HG02981 (cell line): ENCODE results near the gene CRABP2.

Experiments
- ATAC-seq: cut with Tn5 transposase; IDR thresholded peaks from one replicate; pipeline ENCODE4 v1.9.1; 2021; ENCODE audit warnings: mild to moderate bottlenecking, moderate library complexity; ENCODE audit not compliant: unreplicated experiment

The CRABP2 gene

DNA sequence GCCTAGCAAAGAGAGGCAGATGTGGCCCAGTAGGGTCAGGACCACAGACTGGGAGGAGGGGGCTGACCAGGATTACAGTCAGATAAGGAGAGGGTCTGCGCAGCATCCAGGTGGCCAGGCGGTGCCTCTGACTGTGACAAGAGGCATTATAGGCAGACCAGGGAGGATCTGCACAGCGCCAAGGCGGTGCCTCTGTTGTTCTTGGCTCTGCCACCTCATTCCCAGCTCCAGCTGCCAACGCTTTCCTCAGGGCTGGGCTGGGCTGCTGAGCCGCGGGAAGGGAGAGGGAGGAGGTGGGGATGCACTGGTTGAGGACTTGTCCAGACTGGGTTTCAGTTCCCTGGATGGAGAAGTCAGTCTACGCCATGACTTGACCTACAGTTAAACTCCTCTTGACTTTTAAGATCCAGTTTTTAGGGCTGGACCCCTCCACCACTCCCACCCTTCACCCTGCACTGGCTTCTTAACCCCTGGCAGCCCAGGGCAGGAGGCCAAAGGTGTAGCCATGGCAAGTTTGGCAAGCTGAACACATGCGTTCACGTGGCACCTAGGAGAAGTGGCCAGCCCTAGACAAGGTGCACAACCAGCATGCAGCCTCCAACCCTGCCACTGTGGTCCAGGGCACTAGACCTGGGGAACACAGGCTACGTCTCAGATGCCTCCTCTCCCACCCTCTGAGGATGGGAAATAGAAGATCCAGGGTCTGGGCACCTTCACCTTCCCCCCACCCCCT lies 4.5 kb upstream of the CRABP2 start:
- no peak for ATAC-seq

DNA sequence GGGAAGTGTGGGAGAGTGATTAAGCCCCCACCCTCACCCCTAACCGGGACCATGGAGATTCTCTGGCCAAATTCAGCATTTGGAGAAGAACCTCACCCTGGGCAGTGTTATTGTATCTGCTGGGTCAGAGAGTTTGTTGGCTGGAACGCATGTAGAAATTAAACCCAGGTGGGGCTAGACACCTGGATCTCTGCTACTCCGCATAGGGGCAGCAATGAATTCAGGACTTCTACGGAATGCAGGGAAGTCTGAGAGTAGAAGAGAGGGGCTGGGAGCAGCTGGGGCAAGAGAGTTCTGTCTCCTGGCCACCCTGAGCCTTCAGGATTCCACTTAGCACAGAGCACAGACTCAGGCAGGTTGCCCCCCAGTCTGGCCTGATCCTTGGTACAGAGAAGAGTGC lies 3.6 kb upstream of the CRABP2 start:
- ATAC-seq = no peak

DNA sequence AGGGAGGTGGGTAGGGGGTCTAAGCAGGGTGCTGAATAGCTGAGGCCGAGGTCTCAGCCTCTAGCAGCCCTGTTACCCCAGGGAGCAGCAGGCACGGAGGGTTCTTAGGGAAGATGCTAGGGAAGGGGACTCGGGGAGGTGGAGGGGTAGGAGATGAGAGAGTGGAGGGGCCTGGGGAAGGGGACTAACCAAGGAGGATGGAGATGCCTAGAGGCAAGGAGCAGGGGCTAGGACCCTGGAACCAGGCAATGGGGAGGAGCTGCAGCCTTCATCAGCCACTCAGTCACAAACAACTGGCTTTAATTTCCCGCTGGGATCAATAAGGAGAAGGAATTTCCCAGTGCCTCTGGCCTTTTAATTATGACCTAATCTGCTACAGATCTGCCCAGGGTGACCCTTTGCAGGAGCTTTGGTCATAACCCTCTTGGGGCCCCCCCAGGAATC lies 2.9 kb upstream of the CRABP2 start:
- no peak for ATAC-seq

DNA sequence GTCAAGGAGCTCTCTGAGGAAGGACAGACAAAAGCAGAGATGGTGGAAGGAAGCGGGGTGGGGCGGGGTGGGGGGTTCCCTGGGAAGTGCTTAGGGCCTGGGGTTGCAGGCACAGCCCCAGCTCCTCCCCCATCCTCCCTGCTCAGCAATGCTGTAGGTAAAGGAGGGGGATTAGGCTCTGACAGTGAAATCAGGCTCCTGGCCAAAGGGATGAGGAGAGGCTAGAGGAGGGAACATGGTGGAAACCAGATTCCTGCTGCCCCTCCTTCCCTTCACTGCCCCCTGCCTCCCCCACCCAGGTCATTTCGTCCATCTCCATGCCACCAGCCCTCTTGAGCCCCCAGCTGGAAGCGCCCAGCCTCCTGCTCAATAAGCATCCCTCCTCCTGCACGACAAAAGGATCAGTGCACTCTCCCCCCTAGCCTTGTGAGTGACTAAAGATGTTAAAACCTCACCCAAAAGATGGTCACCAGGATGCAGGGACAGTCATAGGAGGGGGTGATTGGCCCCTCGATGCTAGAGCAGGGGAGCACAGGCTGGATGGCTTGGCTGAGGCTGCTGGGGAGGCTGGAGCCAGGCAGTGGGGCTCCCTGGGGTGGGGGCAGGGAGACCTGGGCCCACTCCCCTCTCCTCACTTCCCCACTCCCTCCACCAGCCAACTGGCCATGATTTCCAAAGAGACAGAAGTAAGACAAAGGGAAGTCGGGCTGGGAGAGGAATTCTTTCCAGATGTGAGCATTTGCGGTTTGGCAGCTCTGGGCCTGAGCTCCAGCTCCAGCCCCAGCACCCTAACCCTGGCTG lies 2.2 kb upstream of the CRABP2 start:
- no peak for ATAC-seq

DNA sequence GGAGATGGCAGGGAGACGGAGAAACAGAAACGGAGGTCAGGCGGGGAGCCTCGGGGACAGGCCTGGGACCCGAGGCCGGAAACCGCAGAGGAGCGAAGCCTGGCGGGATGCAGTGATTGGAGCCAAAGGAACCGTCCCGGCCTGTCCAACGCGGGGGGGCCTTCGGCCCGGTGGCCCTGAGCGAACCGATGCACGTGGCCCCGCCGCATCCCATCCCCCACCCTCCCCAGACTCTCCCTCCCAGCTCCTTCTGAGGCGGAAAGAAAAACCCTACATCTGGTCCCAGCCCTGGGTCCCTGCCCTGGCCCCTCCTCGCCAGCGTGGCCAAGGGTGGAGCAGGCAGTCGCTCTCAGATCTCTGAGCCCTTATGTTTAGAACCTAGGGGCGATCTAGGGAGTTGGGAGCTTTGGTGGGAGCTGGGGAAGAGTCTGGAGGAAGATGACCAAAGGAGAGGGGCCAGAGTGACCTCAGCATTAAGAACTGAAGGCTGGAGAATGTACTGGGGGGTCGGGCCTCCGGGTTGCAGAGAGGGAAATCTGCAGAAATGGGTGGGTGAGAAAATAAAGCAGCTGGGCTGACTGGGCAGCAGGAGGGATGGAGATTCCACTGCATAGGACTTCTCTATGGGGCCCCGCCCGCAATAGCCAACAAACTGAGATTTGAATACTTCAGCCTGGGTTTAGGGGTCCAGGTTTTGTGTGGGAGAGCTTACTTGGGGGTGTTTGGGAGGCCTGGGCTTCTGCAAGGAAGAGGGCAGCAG lies 1.5 kb upstream of the CRABP2 start:
- no peak for ATAC-seq

DNA sequence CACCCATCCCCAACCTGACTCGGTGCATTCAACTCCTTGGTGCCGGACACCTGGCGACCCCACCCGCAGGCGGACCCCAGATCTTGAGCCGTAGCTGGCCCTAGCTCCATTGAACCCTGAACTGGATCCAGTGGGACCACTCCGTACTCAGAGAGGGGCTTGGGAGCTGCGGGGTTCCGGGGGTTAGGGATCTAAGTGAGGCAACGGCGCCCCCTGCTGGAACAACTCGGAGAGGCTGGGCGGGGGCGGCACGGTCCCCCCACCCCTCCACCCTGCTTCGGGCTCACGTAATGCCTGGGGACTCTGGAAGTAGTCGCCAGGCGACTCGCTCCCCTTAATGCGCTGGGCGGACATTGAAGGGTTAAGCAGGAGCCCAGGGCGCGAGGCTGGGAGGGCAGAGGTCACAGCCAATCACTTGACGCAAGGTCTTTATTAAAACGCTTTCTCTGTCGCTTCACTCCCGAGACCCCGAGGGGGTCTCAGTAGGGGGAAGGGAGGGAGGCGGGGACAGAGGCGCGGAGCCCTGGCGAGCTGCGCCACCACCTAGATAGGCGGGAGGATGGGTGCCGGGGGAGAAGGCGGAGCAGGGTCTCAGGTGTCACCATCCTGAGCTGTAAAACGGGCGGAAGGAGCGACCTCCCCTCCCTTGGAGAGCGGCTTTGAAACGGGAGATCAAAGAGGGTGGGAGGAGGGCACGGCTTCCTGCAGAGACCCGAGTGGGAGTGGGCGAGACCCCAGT lies 704 bp upstream of the CRABP2 start:
- no peak for ATAC-seq

DNA sequence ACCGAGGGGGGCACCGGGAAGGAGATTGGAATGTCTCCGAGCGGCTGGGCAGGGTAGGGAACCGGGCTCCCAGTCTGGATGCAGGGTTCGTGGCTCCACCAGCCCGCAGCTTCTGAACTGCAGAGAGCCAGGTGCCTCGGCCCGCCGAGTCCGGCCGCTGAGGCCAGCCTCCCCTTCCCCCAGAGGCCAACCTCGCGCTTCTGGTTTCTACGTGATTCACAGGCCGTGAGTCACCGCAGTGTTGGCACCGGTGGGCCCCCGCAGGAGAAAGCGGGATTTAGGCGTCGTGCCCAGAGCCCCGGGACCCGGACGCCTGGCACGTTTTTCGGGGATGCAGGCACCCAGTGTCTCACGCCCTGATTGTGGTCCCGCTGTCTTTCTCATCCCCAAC lies 458 bp downstream of the CRABP2 start:
- no peak for ATAC-seq

DNA sequence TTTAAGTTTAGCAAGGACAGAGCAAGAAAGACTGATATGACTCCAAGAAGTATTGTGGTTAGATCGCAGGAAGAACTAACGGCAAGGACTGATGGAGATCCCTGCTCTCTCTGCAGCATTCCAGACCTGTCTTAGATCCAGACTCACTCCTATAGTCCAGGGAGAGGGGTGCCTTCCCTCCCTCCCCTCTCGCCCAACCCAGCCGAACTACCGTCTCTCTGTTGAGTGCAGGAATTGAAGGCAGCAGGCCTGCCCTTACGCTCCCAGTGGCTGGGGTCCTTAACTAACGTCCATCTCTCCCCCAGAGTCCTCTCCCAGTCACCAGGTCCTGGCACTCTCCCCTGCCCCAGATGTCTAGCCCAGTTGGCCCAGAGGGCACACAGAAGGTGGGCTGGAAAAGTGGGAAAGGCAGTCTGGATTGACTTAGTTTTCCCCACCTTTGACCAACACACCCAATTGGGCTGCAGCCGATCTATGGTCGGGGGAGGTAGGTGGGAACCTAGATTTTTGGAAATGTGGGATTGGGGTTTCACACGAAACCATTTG lies 1.1 kb downstream of the CRABP2 start:
- no peak for ATAC-seq

DNA sequence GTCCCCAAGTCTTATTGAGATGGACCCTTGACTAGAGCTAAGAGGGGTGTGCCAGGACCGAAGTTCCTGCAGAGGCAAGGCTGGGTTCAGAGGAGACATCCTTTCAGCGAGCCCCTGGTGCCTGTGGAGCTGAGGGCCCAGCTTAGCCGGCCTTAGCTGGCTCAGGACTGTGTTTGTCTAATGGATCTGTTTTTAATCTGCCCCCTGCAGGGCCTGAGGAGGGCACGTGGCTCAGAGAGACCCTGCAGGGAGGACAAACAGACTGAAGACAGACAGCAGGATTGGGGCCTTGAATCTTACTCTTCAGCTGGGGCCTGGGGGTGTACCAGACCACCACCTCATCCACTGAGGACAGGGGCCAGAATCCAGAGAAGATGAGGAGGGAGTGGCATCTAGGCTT lies 1.6 kb downstream of the CRABP2 start:
- ATAC-seq = no peak

DNA sequence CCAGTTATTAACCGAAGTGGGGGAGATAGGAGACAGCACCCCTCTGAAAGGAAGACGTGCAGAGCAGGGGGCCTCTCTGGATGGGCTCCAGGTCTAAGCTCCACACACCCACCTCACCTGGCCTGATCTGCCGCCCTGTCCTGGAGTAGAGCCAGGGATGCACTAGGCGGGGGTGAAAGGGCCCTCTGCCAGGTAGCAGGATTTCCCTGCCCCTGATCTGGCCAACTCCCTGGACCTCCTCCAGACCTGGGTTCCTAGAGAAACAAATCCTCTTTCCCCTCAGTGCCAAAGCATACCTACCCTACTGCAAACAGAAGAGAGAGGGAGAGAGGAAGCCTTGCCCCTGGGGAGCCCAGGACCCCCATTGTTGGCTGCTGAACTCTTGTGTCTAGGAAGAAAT lies 2.0 kb downstream of the CRABP2 start:
- no peak for ATAC-seq

DNA sequence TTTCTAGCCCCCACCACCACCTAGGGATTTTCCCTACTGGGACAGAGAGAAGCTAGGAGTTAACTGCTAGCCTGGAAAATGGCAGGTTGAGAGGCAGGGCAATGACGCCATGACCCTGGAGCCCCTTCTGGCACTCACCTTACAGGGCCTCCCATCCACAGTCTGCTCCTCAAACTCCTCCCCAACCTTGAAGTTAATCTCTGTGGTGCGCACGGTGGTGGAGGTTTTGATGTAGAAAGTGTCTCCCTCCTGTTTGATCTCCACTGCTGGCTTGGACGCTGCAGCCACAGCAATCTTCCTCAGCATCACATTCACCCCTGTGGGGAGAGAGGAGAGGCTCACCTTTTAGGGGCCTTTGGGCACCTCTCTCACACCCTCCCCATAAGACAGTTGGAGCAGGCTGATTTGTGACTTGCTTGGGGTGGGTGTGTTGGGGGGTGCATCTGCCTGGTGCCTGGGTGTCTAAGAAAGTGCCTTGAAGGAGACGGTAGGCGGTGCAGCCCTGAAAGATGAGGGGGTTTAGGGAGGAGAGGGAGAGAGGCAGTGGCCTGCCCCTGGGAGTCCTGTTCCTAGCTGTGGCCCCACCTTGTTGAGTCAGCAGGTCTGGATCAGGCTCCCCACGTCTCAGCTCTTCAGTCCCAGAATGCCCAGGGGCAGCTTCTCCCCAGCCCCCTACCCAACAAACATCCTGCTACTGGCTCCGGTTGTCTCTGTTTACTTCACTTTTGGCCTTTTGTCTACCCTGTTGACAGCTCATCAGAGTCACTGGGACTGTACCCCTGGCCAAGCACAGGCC lies 4.4 kb downstream of the CRABP2 start:
- no peak for ATAC-seq

DNA sequence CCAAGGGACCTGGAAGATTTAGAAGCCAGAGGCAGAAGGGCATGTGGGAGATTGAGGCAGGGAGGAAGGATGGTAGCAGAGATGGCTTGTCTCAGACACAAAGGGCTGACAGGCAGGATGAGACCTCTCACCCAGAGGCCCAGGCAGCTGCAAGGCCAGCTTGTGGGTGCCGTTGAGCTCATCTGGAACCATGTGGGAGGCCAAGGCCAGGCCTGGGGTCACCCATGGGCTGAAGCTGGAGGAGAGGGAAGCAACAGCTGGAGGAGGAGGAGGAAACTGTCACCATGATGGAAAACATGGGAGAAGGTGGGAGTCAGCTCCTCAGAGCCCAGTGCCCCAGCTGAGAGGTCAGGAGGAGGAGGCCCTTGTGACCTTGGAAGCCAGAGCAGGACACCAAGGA lies 6.4 kb downstream of the CRABP2 start:
- ATAC-seq = no peak

DNA sequence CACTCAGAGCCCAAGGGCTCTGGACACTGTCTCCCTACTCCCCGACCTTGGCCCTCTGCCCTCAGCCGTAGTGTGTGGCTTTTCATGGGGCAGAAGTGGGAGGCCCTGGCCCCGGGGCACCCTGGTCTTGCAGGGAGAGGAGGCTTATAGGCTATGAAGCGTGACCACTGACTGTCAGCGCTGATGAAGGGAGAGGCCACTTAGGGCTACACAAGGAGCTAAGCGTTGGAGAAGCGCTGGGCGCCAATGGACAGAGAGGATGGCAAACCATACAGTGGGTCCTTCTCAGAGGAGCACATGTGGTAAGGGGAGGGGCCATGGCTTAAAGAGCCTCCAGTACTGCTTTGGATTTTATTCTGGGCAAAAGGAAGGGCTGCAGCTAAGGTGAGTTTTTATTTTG lies 7.9 kb downstream of the CRABP2 start:
- no peak for ATAC-seq

DNA sequence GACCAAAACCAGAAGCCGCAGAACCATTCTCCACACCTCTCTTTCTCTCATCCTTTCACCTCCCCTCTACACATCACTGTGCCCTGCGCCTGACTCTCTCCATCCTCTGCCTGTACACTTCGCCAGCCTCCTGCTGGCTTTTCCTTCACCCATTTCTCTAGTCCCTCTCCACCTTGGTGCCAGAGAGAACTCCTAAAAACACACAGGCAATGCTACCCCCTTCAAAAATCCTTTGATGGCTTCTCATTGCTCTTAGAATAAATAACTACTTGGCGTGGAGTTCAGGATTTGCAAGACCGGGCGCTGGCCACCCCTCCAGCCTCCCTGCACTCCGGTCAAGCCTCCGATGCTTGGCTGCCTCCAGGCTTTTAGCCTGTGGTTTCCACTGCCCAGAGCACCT lies 8.6 kb downstream of the CRABP2 start:
- no peak for ATAC-seq

DNA sequence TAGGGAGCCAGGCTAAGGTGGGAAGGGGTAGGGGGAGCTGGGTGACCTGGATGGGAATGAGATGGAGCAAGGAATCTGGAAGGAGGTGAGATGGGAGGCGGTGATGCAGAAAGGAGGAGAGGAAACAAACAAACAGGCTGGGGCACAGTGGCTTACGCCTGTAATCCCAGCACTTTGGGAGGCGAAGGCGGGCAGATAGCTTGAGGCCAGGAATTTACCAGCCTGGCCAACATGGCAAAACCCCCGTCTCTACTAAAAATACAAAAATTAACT lies 10.8 kb downstream of the CRABP2 start:
- ATAC-seq = no peak

DNA sequence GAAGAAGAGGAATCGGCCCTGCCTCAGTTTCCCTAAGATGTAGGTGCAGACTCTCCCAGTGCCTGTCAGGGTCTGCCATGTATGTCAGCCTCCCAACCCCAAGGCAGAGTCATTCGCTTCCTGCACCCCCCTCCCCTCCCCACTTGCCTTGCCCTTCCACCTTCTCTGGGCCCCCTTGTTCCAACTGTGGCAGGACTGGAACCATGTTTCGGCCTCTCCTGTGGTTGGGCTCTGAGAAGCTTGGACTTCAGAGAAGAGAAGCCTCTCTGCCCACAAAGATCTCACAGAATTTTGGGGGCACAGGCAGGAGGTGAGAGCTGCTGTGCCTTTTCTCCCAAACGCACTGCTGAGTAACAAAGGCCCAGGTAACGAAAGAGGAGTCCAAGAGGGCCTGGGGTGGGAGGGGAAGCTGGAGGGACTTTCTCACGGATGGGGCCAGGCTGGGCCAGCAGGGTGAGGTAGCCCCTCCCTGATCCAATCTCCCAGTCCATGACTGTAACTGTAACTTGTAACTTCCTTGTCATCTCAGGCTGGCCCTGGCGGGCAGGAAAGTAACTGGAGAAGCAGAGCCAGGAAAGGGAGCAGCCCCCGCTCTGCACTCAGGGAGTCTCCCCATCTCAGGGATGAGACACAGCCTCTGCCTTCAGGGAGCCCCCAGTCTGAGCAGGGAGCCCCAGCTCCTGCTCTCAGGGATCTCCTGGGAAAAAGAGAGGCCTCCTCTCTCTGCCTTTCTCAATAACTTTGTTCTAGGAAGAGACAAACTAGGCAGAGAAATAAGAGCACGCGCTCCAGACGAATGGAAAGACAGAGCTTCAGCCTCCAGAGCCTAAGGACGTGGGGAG lies 11.3 kb downstream of the CRABP2 start:
- no peak for ATAC-seq

DNA sequence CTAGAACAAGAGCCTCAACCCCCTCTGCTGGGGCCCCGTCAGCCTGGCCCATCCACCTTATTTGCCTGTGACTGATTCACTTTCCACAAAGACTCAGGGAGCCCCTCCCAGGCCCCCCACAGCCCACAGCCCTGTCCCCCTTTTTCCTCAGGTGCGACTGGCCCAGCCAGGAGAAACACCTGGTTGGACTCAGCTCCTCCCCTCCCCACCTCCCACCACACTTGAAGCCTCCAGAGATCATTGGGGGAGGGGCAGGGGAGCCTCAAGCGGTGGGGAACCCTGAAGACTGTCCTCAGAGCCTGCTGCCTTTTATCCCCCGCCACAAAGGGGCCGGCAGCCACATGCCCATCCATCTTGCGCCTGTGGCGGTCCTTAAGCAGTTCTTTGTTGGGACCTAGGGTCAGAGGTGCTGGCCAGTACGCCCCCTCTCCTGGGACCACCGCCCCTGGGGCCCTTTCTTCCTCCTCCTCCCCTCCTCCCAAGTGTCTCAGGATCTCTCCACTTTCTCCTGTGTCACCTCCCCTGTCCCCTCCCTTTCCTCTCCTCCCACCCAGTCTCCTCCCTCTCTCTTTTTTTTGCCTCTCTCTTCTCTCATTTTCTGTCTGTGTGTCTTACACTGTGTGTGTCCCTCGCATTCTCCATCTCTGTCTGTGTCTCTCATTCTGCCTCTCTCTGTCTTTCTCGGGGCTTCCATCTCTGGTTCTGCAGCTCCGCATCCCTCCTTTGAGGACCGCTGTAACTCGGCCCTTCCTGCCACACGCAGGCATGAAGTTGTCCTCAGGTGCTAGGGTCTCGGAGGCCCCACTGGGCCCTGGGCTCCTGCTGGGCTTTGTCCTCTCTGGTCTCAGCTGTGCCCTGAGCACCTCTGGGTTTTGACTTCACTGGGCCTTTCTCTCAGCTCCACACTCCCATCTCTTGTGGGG lies 12.2 kb downstream of the CRABP2 start:
- ATAC-seq = no peak

DNA sequence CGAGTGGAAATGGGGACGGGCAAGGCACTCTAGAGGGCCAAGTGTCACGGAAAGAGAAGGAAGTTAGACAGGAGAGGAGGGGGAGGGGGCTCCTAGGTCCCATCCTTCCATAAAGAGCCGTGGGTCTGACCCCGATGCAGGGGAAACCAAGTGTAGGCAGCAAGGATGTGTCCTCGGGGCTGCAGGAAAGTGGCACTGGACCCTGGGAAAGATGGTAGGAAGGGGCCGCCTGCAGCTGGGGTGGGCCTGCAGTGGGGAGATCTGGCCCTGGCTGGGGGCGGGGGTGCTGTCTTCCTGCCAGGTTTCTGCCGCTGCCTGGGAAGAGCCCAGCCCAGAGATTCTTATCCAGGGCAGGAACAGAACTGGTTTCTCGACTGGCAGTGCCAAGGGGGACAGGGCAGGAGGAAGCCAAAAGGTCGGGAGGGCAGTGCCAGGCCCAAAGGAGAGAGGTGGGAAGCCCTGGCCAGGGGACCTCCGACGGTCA lies 12.9 kb downstream of the CRABP2 start:
- ATAC-seq = no peak
